ENCODE measurements around the gene RRP8.

DNA sequence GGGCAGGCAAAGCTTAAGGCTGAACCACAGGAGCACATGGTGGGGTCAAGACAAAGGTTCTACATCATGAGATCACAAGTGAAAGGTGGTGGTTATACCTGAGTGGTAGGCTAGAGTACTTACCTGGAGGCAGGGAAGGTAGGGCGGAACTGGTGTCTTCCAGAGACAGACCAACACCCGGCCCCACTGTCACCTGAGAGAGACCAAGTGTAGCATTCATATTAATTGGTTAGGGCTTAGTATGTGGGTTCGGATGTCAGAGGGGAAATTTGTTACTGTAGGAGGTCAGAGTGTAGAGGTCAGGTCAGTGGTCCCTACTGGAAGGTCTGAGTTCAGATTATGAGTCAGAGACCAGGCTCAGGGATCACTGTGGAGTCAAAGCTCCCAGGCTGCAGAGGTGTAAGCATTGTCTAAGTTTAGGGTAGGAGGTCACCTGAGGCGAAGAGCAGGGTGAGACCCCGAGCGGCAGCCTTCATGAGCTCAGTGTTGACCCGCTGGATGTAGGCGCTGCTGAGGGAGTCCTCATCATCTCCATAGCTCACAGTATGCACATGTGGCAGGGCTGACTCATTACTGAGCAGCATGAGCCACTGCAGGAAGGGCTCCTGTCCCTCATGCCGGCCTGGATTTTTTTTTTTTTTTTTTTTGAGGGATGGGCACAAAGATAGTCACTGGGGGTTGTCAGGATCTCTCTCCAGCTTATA is 12.6 kb upstream of the RRP8 start:
- TF ChIP-seq EZH2 (IDR thresholded peaks at IDR 0.05; ENCODE audit: low read length, missing control alignments) (no peak), CTCF (conservative IDR thresholded peaks at IDR 0.05 in 1 of 2, IDR thresholded peaks at IDR 0.05 in 1 of 2; ENCODE audit: low read depth in 1 of 2, low read length in 2 of 2) (no peak)
